ENCODE data around the gene GADD45A. TPM values are rescaled to one million over a fixed set of nuclear protein-coding genes. Genes with fewer than 3 reads are reported as not detected.

The GADD45A gene
- total and polyA plus RNA-seq, 9 of the 15 experiments (the other 6 are each of a cell fraction or from before 2014, with no cell fraction given), result 21.3 to 156 (median 62.1) TPM

GRCh38 chr1:67688526-67689219 lies 3.7 kb downstream of the GADD45A start (continued):
- no peak; the same call in 1 of the 2 replicates for TF ChIP-seq TCF7 (IDR thresholded peaks at IDR 0.05; ENCODE audit: borderline replicate concordance)
- TF ChIP-seq TARDBP (IDR thresholded peaks at IDR 0.05), result peak; percentile 67; the same call in 1 of the 2 replicates
- no peak for TF ChIP-seq FOXA1 (IDR thresholded peaks at IDR 0.05; ENCODE audit: borderline replicate concordance)
- peak; percentile 57; the same call in 1 of the 2 replicates for TF ChIP-seq ELF1 (tag; IDR thresholded peaks at IDR 0.05)
- no peak for TF ChIP-seq ELF2 (CRISPR knock-in tag; IDR thresholded peaks at IDR 0.05)
- TF ChIP-seq PHTF2 (CRISPR knock-in tag; IDR thresholded peaks at IDR 0.05), result peak; percentile 69; the same call in 1 of the 2 replicates
- TF ChIP-seq, protein P1, sequence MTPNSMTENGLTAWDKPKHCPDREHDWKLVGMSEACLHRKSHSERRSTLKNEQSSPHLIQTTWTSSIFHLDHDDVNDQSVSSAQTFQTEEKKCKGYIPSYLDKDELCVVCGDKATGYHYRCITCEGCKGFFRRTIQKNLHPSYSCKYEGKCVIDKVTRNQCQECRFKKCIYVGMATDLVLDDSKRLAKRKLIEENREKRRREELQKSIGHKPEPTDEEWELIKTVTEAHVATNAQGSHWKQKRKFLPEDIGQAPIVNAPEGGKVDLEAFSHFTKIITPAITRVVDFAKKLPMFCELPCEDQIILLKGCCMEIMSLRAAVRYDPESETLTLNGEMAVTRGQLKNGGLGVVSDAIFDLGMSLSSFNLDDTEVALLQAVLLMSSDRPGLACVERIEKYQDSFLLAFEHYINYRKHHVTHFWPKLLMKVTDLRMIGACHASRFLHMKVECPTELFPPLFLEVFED (CRISPR knock-in tag; conservative IDR thresholded peaks at IDR 0.05), result peak; percentile 86
- no peak for TF ChIP-seq ZC3H11A (IDR thresholded peaks at IDR 0.05; ENCODE audit: low read depth, low read length)
- TF ChIP-seq SIRT6 (IDR thresholded peaks at IDR 0.05; ENCODE audit: low read depth, low read length), result no peak
- no peak for TF ChIP-seq ILK (tag; IDR thresholded peaks at IDR 0.05; ENCODE audit: borderline replicate concordance, low read depth)
- TF ChIP-seq RBM34 (IDR thresholded peaks at IDR 0.05; ENCODE audit: borderline replicate concordance, insufficient read depth, low read length), result no peak
- TF ChIP-seq SMAD1 (IDR thresholded peaks at IDR 0.05; ENCODE audit: low read depth, low read length, partially characterized antibody), result no peak
- TF ChIP-seq ZNF124 (CRISPR knock-in tag; IDR thresholded peaks at IDR 0.05), result no peak
- TF ChIP-seq NONO (IDR thresholded peaks at IDR 0.05; ENCODE audit: low read depth in 2 of 2, low read length in 1 of 2), result peak in 1 of 2 experiments; percentile 67; a peak in 2 of 4 replicates
- TF ChIP-seq RCOR1 (IDR thresholded peaks at IDR 0.05; ENCODE audit: borderline replicate concordance in 1 of 2, low read depth in 2 of 2, low read length in 2 of 2), result peak; percentile 10 to 90; a peak in 2 of 4 replicates
- TF ChIP-seq, protein P2, sequence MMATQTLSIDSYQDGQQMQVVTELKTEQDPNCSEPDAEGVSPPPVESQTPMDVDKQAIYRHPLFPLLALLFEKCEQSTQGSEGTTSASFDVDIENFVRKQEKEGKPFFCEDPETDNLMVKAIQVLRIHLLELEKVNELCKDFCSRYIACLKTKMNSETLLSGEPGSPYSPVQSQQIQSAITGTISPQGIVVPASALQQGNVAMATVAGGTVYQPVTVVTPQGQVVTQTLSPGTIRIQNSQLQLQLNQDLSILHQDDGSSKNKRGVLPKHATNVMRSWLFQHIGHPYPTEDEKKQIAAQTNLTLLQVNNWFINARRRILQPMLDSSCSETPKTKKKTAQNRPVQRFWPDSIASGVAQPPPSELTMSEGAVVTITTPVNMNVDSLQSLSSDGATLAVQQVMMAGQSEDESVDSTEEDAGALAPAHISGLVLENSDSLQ (IDR thresholded peaks at IDR 0.05), result 0 out of 2 replicates have a peak, but pooled peaks have one; percentile 7
- TF ChIP-seq SUPT5H (IDR thresholded peaks at IDR 0.05), result peak; percentile 62; the same call in 1 of the 2 replicates
- no peak for TF ChIP-seq CAMTA2 (CRISPR knock-in tag; conservative IDR thresholded peaks at IDR 0.05)
- peak; percentile 94 for TF ChIP-seq SMARCE1 (IDR thresholded peaks at IDR 0.05)
- TF ChIP-seq ZSCAN32 (CRISPR knock-in tag; IDR thresholded peaks at IDR 0.05), result peak; percentile 59; the same call in 1 of the 2 replicates
- TF ChIP-seq, protein P3, sequence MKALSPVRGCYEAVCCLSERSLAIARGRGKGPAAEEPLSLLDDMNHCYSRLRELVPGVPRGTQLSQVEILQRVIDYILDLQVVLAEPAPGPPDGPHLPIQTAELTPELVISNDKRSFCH (CRISPR knock-in tag; IDR thresholded peaks at IDR 0.05), result no peak
- TF ChIP-seq, protein P3 (tag; IDR thresholded peaks at IDR 0.05), result peak; percentile 65; the same call in 1 of the 2 replicates
